ENCODE results near the gene PCDHGB6. TPM values are rescaled to one million over a fixed set of nuclear protein-coding genes. Genes with fewer than 3 reads are reported as not detected.
"Not testable (repeated sequence)": the region's sequence is repeated elsewhere in the genome, so short reads cannot be mapped to it uniquely, and the experiment has no call there.

Gene PCDHGB6
- total RNA-seq, 1 experiment from 2014 or later = 0.23 TPM

DNA sequence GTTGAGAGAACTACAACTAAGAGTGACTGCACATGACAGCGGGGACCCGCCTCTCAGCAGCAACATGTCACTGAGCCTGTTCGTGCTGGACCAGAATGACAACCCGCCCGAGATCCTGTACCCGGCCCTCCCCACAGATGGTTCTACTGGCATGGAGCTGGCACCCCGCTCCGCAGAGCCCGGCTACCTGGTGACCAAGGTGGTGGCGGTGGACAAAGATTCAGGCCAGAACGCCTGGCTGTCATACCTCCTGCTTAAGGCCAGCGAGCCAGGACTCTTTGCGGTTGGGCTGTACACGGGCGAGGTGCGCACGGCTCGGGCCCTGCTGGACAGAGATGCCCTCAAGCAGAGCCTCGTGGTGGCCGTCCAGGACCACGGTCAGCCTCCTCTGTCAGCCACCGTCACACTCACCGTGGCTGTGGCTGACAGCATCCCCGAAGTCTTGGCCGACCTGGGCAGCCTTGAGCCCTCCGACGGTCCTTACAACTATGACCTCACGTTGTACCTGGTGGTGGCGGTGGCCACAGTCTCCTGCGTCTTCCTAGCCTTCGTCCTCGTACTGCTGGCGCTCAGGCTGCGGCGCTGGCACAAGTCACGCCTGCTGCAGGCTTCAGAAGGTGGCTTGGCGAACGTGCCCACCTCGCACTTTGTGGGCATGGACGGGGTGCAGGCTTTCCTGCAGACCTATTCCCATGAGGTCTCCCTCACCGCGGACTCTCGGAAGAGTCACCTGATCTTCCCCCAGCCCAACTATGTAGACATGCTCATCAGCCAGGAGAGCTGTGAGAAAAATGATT, 23.2 kb upstream of the PCDHGB6 start:
- H3K36me3 ChIP-seq (ENCODE audit: control insufficient read depth, insufficient read depth, low read length) = no peaks in the 10 kb centered on the region

DNA sequence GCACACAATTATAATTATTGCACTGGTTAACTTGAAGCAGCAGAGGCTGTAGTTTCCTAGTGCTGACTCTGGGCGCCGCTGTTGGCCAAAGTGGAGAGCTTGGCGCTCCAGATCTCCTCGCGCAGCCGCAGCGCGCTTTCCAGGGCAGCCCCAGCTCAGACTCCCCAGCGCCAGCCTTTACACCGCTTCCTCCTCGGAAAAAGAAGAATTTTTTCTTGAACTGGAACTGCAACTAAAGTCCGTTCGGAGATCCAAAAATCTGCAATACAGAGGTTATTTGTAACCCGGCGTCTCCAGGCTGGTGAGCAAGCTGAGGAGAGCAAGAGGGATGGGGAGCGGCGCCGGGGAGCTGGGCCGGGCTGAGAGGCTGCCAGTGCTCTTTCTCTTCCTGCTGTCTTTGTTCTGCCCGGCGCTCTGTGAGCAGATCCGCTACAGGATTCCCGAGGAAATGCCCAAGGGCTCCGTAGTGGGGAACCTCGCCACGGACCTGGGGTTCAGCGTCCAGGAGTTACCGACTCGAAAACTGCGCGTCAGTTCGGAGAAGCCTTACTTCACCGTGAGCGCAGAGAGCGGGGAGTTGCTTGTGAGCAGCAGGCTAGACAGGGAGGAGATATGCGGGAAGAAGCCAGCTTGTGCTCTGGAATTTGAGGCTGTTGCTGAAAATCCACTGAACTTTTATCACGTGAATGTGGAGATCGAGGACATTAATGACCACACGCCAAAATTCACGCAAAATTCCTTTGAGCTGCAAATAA, 20.1 kb upstream of the PCDHGB6 start, which contains the start of gene PCDHGB4:
Gene PCDHGB4, plus strand, starts transcription at position 142 of the 755 bp plus-strand sequence. Its CDS starts 187 bp downstream, at position 329.
- H3K27me3 ChIP-seq (ENCODE audit: control insufficient read depth, insufficient read depth, low read length); H3K36me3 ChIP-seq (ENCODE audit: control insufficient read depth, insufficient read depth, low read length); H3K4me3 ChIP-seq (ENCODE audit: low read depth in 2 of 2, low read length in 2 of 2); DNase-seq (ENCODE audit: low read depth, low spot score); H3K4me1 ChIP-seq (ENCODE audit: control insufficient read depth, insufficient read depth, low read length); intact Hi-C loops (cut with micrococcal nuclease; ENCODE audit: unreplicated experiment); H3K9me3 ChIP-seq (ENCODE audit: control insufficient read depth, insufficient read depth, low read depth, low read length); H3K27ac ChIP-seq (ENCODE audit: low read length); BruUV-seq (replicated peaks); CTCF ChIA-PET; POLR2A ChIA-PET; ATAC-seq; in situ Hi-C loops (cut with HindIII; ENCODE audit: low pct_unique_long_range_greater_than_20kb, low sequenced_read_pairs): not testable (repeated sequence)

More for the DNA sequence above, 23.2 kb upstream of the PCDHGB6 start:
- in situ Hi-C loops (cut with HindIII; ENCODE audit: low pct_unique_long_range_greater_than_20kb, low sequenced_read_pairs) = no loop called here
- BruUV-seq (replicated peaks) = no TSS peak
- intact Hi-C loops (cut with micrococcal nuclease; ENCODE audit: unreplicated experiment) = no loop called here
- no peaks in the 10 kb centered on the region for H3K27me3 ChIP-seq (ENCODE audit: control insufficient read depth, insufficient read depth, low read length)
- H3K4me3 ChIP-seq (ENCODE audit: low read depth in 2 of 2, low read length in 2 of 2) = no peak overlapping the region
- POLR2A ChIA-PET = no interaction called here
- no peaks in the 10 kb centered on the region for H3K4me1 ChIP-seq (ENCODE audit: control insufficient read depth, insufficient read depth, low read length)
- TF ChIP-seq TCF7L2 (IDR thresholded peaks at IDR 0.05; ENCODE audit: low read depth, low read length) = no peak
- TF ChIP-seq, protein P1, sequence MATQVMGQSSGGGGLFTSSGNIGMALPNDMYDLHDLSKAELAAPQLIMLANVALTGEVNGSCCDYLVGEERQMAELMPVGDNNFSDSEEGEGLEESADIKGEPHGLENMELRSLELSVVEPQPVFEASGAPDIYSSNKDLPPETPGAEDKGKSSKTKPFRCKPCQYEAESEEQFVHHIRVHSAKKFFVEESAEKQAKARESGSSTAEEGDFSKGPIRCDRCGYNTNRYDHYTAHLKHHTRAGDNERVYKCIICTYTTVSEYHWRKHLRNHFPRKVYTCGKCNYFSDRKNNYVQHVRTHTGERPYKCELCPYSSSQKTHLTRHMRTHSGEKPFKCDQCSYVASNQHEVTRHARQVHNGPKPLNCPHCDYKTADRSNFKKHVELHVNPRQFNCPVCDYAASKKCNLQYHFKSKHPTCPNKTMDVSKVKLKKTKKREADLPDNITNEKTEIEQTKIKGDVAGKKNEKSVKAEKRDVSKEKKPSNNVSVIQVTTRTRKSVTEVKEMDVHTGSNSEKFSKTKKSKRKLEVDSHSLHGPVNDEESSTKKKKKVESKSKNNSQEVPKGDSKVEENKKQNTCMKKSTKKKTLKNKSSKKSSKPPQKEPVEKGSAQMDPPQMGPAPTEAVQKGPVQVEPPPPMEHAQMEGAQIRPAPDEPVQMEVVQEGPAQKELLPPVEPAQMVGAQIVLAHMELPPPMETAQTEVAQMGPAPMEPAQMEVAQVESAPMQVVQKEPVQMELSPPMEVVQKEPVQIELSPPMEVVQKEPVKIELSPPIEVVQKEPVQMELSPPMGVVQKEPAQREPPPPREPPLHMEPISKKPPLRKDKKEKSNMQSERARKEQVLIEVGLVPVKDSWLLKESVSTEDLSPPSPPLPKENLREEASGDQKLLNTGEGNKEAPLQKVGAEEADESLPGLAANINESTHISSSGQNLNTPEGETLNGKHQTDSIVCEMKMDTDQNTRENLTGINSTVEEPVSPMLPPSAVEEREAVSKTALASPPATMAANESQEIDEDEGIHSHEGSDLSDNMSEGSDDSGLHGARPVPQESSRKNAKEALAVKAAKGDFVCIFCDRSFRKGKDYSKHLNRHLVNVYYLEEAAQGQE (IDR thresholded peaks at IDR 0.05; ENCODE audit: insufficient read depth in 1 of 2, low read depth in 2 of 2, low read length in 1 of 2) = no peak
- TF ChIP-seq, protein P2, sequence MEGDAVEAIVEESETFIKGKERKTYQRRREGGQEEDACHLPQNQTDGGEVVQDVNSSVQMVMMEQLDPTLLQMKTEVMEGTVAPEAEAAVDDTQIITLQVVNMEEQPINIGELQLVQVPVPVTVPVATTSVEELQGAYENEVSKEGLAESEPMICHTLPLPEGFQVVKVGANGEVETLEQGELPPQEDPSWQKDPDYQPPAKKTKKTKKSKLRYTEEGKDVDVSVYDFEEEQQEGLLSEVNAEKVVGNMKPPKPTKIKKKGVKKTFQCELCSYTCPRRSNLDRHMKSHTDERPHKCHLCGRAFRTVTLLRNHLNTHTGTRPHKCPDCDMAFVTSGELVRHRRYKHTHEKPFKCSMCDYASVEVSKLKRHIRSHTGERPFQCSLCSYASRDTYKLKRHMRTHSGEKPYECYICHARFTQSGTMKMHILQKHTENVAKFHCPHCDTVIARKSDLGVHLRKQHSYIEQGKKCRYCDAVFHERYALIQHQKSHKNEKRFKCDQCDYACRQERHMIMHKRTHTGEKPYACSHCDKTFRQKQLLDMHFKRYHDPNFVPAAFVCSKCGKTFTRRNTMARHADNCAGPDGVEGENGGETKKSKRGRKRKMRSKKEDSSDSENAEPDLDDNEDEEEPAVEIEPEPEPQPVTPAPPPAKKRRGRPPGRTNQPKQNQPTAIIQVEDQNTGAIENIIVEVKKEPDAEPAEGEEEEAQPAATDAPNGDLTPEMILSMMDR (IDR thresholded peaks at IDR 0.05) = no peak
- TF ChIP-seq SIN3A (IDR thresholded peaks at IDR 0.05; ENCODE audit: borderline replicate concordance, insufficient read depth, low read depth, low read length) = no peak
- no peak for TF ChIP-seq POLR2AphosphoS5 (IDR thresholded peaks at IDR 0.05; ENCODE audit: low read depth, low read length)
- CTCF ChIA-PET = no interaction called here
- H3K27ac ChIP-seq (ENCODE audit: low read length) = no peak overlapping the region
- DNase-seq (ENCODE audit: low read depth, low spot score) (no peak), ATAC-seq (no peak)
- no peaks in the 10 kb centered on the region for H3K9me3 ChIP-seq (ENCODE audit: control insufficient read depth, insufficient read depth, low read depth, low read length)

All from Panc1 (cell line).